ENCODE measurements around the gene REXO4. TPM values are rescaled to one million over a fixed set of nuclear protein-coding genes. Genes with fewer than 3 reads are reported as not detected.

Gene REXO4
- total RNA-seq, 1 donor from 2014 or later, result 29.4 TPM

GRCh38 chr9:133356391-133357091 is 61.3 kb downstream of the REXO4 start, which contains the start of the genes SURF1 and SURF2:
SURF1 (minus strand) TSS chr9:133356487; CDS start chr9:133356453, 34 bp downstream.
SURF2 (plus strand) TSS chr9:133356550; CDS start chr9:133356593, 43 bp downstream.
- Histone ChIP-seq H3K36me3 (peaks cover 19 to 28% of the 10 kb centered on the region in 2 donors), H3K4me3 (peak within 1 kb of the TSS; percentile 70 to 87), H3K27me3 (no peaks in the 10 kb centered on the region), H3K27ac (peak within 1 kb of the TSS; percentile 47 to 72), H3K9me3 (no peaks in the 10 kb centered on the region), H3K4me1 (peaks cover 10 to 16% of the 10 kb centered on the region in 2 donors)
- intact Hi-C loops (cut with DNase I), result loop anchor here (1.0 to 5.0 kb wide), 5 partner anchors 8 to 131 kb away; partner anchors contain the start of genes MED22, REXO4, RPL7A and STKLD1
- TF ChIP-seq, protein P1, sequence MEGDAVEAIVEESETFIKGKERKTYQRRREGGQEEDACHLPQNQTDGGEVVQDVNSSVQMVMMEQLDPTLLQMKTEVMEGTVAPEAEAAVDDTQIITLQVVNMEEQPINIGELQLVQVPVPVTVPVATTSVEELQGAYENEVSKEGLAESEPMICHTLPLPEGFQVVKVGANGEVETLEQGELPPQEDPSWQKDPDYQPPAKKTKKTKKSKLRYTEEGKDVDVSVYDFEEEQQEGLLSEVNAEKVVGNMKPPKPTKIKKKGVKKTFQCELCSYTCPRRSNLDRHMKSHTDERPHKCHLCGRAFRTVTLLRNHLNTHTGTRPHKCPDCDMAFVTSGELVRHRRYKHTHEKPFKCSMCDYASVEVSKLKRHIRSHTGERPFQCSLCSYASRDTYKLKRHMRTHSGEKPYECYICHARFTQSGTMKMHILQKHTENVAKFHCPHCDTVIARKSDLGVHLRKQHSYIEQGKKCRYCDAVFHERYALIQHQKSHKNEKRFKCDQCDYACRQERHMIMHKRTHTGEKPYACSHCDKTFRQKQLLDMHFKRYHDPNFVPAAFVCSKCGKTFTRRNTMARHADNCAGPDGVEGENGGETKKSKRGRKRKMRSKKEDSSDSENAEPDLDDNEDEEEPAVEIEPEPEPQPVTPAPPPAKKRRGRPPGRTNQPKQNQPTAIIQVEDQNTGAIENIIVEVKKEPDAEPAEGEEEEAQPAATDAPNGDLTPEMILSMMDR (IDR thresholded peaks at IDR 0.05), result no peak
- DNase-seq (ENCODE audit: low spot score in 2 of 2), result peak; percentile 52 to 92

Other genes with a start within 250 kb of the REXO4 start
- gene OBP2B, start 208.8 kb downstream of the REXO4 start, total RNA-seq, result not detected
- 4.8 TPM for gene ABO, start 142.8 kb downstream of the REXO4 start, total RNA-seq
- 5.3 TPM for gene SURF6, start 81.8 kb downstream of the REXO4 start, total RNA-seq
- gene MED22, start 69.9 kb downstream of the REXO4 start, total RNA-seq, result 52.2 TPM
- gene RPL7A, start 69.8 kb downstream of the REXO4 start, total RNA-seq, result 1,203 TPM
- gene SURF1, start 61.5 kb downstream of the REXO4 start, total RNA-seq, result 19.9 TPM
- gene SURF2, start 61.5 kb downstream of the REXO4 start, total RNA-seq, result 4.4 TPM
- 161 TPM for gene SURF4, start 42.0 kb downstream of the REXO4 start, total RNA-seq
- not detected for gene STKLD1, start 41.6 kb downstream of the REXO4 start, total RNA-seq
- gene ADAMTS13, start 4.4 kb upstream of the REXO4 start, total RNA-seq, result 3.5 TPM
- 24.8 TPM for gene CACFD1, start 42.0 kb upstream of the REXO4 start, total RNA-seq
- gene SLC2A6, start 61.1 kb upstream of the REXO4 start, total RNA-seq, result 8.7 TPM
- not detected for gene MYMK, start 106.9 kb upstream of the REXO4 start, total RNA-seq
- gene ADAMTSL2, start 116.7 kb upstream of the REXO4 start, total RNA-seq, result 3.4 TPM
- gene FAM163B, start 191.4 kb upstream of the REXO4 start, total RNA-seq, result not detected
- gene DBH, start 218.4 kb upstream of the REXO4 start, total RNA-seq, result not detected